ENCODE data around the gene CLASRP.
A peak's percentile ranks its signal among the peaks of the same experiment; 100 is the strongest.
"Not testable (repeated sequence)": the region's sequence is repeated elsewhere in the genome, so short reads cannot be mapped to it uniquely, and the experiment has no call there.

Gene CLASRP

GRCh38 chr19:45101806-45102205 lies 63.0 kb downstream of the CLASRP start:
- H3K4me3 ChIP-seq (replicated peaks; ENCODE audit: low read depth, low read length): no peak overlapping the region

DNA sequence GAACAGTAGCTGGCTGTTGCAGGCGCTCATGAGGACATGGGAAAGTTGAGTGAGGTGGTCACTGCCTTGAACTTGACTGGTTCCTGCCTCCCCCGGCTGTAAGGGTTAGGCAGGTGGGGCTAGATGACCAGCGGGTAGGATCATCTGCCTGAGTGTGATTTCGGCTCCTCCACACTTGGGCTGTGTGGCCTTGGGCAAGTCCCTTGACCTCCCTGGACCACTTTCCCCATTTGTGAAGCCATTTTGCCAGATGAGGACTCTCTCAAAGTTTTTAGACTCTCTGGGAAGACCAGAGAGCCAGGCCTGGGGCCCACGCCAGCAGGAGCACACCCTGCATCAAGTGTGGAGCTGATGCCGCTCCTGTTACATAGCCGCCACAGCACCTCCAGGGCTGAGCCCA lies 63.6 kb downstream of the CLASRP start:
- no peak for DNase-seq (ENCODE audit: low read depth)
- H3K4me3 ChIP-seq (replicated peaks; ENCODE audit: low read depth, low read length): no peak overlapping the region

More at GRCh38 chr19:45101806-45102205, 63.0 kb downstream of the CLASRP start:
- DNase-seq (ENCODE audit: low read depth): no peak
- TF ChIP-seq CTCF (IDR thresholded peaks at IDR 0.05; ENCODE audit: low read length, missing control alignments): no peak

GRCh38 chr19:45103156-45103507 lies 64.3 kb downstream of the CLASRP start:
- TF ChIP-seq CTCF (IDR thresholded peaks at IDR 0.05; ENCODE audit: low read length, missing control alignments): no peak
- no peak overlapping the region for H3K4me3 ChIP-seq (replicated peaks; ENCODE audit: low read depth, low read length)
- DNase-seq (ENCODE audit: low read depth): peak; percentile 23

More for the DNA sequence above, 63.6 kb downstream of the CLASRP start:
- no peak for TF ChIP-seq CTCF (IDR thresholded peaks at IDR 0.05; ENCODE audit: low read length, missing control alignments)

- H3K4me3 ChIP-seq (replicated peaks; ENCODE audit: low read depth, low read length): no peak overlapping the region
Observed at GRCh38 chr19:45103508-45104319, 64.9 kb downstream of the CLASRP start.

GRCh38 chr19:45104658-45105349 lies 66.0 kb downstream of the CLASRP start:
- no peak for DNase-seq (ENCODE audit: low read depth)
- TF ChIP-seq CTCF (IDR thresholded peaks at IDR 0.05; ENCODE audit: low read length, missing control alignments): no peak
- no peak overlapping the region for H3K4me3 ChIP-seq (replicated peaks; ENCODE audit: low read depth, low read length)

More at GRCh38 chr19:45103508-45104319, 64.9 kb downstream of the CLASRP start:
- TF ChIP-seq CTCF (IDR thresholded peaks at IDR 0.05; ENCODE audit: low read length, missing control alignments): no peak
- no peak for DNase-seq (ENCODE audit: low read depth)

GRCh38 chr19:45106363-45106762 lies 67.5 kb downstream of the CLASRP start:
- not testable (repeated sequence) for DNase-seq (ENCODE audit: low read depth); H3K4me3 ChIP-seq (replicated peaks; ENCODE audit: low read depth, low read length)

DNA sequence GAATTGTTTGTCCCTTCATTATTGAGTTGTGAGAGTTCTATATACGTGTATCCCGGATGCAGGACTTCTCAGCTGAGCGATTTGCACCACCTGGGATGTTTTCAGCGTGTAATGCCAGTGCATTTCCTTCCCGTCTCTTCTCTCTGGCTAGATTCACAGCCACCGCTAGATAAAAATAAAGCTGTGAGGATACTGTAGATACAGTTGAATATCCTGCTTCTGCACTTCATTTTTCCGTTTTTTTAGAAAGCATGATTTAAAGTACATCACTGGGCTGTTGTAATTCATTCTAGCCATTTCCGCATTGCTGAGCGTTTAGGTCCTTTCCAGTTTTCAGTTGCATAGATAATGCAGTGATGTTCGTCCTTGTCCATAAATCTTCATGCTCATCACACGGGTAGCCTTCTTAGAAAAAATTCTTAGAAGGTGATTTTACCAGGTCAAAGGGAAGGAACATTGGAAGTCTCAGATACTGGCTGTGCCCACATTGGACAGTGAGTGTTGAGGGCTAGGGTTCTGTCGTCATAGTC lies 68.8 kb downstream of the CLASRP start:
- H3K4me3 ChIP-seq (replicated peaks; ENCODE audit: low read depth, low read length): no peak overlapping the region
- no peak for TF ChIP-seq CTCF (IDR thresholded peaks at IDR 0.05; ENCODE audit: low read length, missing control alignments)
- DNase-seq (ENCODE audit: low read depth): no peak

All from fibroblast of pulmonary artery (primary cell).